ENCODE data around the gene ATF7. TPM values are rescaled to one million over a fixed set of nuclear protein-coding genes. Genes with fewer than 3 reads are reported as not detected.

Gene ATF7
- total RNA-seq, 4 donors from 2014 or later: 26.7 to 54.9 (median 33.3) TPM

GRCh38 chr12:53604581-53604980 lies 21.6 kb downstream of the ATF7 start:
- Histone ChIP-seq H3K4me3 (no peak overlapping the region), H3K36me3 (peaks cover 0 to 12% of the 10 kb centered on the region in 2 donors), H3K9me3 (no peaks in the 10 kb centered on the region), H3K4me1 (peaks cover 8 to 55% (median 29%) of the 10 kb centered on the region in 3 donors), H3K27ac (no peak overlapping the region), H3K27me3 (no peaks in the 10 kb centered on the region)
- no peak for ATAC-seq
- TF ChIP-seq CTCF (IDR thresholded peaks at IDR 0.05): no peak
- no peak for TF ChIP-seq POLR2AphosphoS5 (IDR thresholded peaks at IDR 0.05)
- no peak for TF ChIP-seq POLR2A (IDR thresholded peaks at IDR 0.05)
- no peak for TF ChIP-seq EP300 (IDR thresholded peaks at IDR 0.05)

- H3K27me3 ChIP-seq: no peaks in the 10 kb centered on the region
- peaks cover 0 to 6% of the 10 kb centered on the region in 2 donors for H3K36me3 ChIP-seq
- no peaks in the 10 kb centered on the region for H3K9me3 ChIP-seq
- no peak overlapping the region for H3K4me3 ChIP-seq
- ATAC-seq: no peak
- TF ChIP-seq POLR2AphosphoS5 (IDR thresholded peaks at IDR 0.05): no peak
- no peak for TF ChIP-seq EP300 (IDR thresholded peaks at IDR 0.05)
- no peak for TF ChIP-seq POLR2A (IDR thresholded peaks at IDR 0.05)
- TF ChIP-seq CTCF (IDR thresholded peaks at IDR 0.05): no peak
- no peak overlapping the region for H3K27ac ChIP-seq
- peaks cover 8 to 61% (median 29%) of the 10 kb centered on the region in 3 donors for H3K4me1 ChIP-seq
Observed at GRCh38 chr12:53603804-53604203, 22.4 kb downstream of the ATF7 start.

GRCh38 chr12:53603196-53603595 lies 23.0 kb downstream of the ATF7 start:
- ATAC-seq: no peak
- Histone ChIP-seq H3K27me3 (no peaks in the 10 kb centered on the region), H3K36me3 (peaks cover 0 to 3% of the 10 kb centered on the region in 2 donors), H3K4me1 (peaks cover 8 to 61% (median 29%) of the 10 kb centered on the region in 3 donors), H3K27ac (peak overlapping the region in 1 of 4 donors; percentile 58), H3K4me3 (no peak overlapping the region), H3K9me3 (no peaks in the 10 kb centered on the region)
- no peak for TF ChIP-seq EP300 (IDR thresholded peaks at IDR 0.05)
- TF ChIP-seq POLR2A (IDR thresholded peaks at IDR 0.05): no peak
- no peak for TF ChIP-seq CTCF (IDR thresholded peaks at IDR 0.05)

- Histone ChIP-seq H3K27ac (peak overlapping the region in 2 of 4 donors; percentile 58 to 62), H3K4me1 (peaks cover 8 to 66% (median 31%) of the 10 kb centered on the region in 3 donors)
- WGBS, 2 donors (ENCODE audit: low coverage in 1 of 2): 37 to 48% methylated on average over 10 of the region's 10 CpGs
Observed at GRCh38 chr12:53602176-53602864, 23.9 kb downstream of the ATF7 start.

GRCh38 chr12:53601296-53601847 lies 24.8 kb downstream of the ATF7 start:
- H3K4me3 ChIP-seq: peak overlapping the region; percentile 6 to 29
- TF ChIP-seq POLR2AphosphoS5 (IDR thresholded peaks at IDR 0.05): no peak
- TF ChIP-seq CTCF (IDR thresholded peaks at IDR 0.05): no peak
- no peak for TF ChIP-seq POLR2A (IDR thresholded peaks at IDR 0.05)
- TF ChIP-seq EP300 (IDR thresholded peaks at IDR 0.05): no peak
- H3K9me3 ChIP-seq: no peaks in the 10 kb centered on the region
- H3K4me1 ChIP-seq: peaks cover 11 to 75% (median 40%) of the 10 kb centered on the region in 3 donors
- ATAC-seq: no peak
- 30 to 38% methylated on average over 11 to 12 of the region's 12 CpGs for WGBS, 2 donors (ENCODE audit: low coverage in 1 of 2)
- H3K27ac ChIP-seq: peak overlapping the region; percentile 25 to 61 (median 50)
- no peaks in the 10 kb centered on the region for H3K27me3 ChIP-seq
- H3K36me3 ChIP-seq: peaks cover 0 to 3% of the 10 kb centered on the region in 2 donors

More at GRCh38 chr12:53602176-53602864, 23.9 kb downstream of the ATF7 start:
- no peaks in the 10 kb centered on the region for H3K27me3 ChIP-seq
- no peak for TF ChIP-seq POLR2A (IDR thresholded peaks at IDR 0.05)
- peaks cover 0 to 3% of the 10 kb centered on the region in 2 donors for H3K36me3 ChIP-seq
- no peak overlapping the region for H3K4me3 ChIP-seq
- no peak for ATAC-seq
- H3K9me3 ChIP-seq: no peaks in the 10 kb centered on the region
